Liver (tissue), 9 donors: ENCODE results near the gene FGF1. TPM values are rescaled to one million over a fixed set of nuclear protein-coding genes. Genes with fewer than 3 reads are reported as not detected.

ENCODE experiments used
- DNase-seq: peaks from one replicate; pipeline ENCODE4 v3.0.0-alpha.2; 2017; ENCODE audit warnings: low spot score
- H3K27ac ChIP-seq, 2 donors: one replicate each; pipeline ENCODE4 v1.7.0; 2013; ENCODE audit warnings: inconsistent platforms in 2 of 2, low read length in 2 of 2, control low read depth in 1 of 2, low read depth in 1 of 2, mild to moderate bottlenecking in 1 of 2
- H3K27me3 ChIP-seq, 4 donors: one replicate each; pipeline versions ENCODE4 v1.6.1 to v1.7.0; 2013; ENCODE audit warnings: low read length in 3 of 4, inconsistent platforms in 1 of 4, mild to moderate bottlenecking in 1 of 4, moderate library complexity in 1 of 4; ENCODE audit not compliant: control insufficient read depth in 4 of 4, insufficient read depth in 4 of 4
- H3K36me3 ChIP-seq, 4 donors: one replicate each; pipeline versions ENCODE4 v1.6.1 to v1.7.0; 2013; ENCODE audit warnings: low read length in 3 of 4, mild to moderate bottlenecking in 3 of 4, low read depth in 1 of 4, moderate library complexity in 1 of 4; ENCODE audit not compliant: control insufficient read depth in 4 of 4, insufficient read depth in 3 of 4
- H3K4me1 ChIP-seq, 4 donors: one replicate each; pipeline versions ENCODE4 v1.6.1 to v1.7.0; 2013; ENCODE audit warnings: low read length in 3 of 4, mild to moderate bottlenecking in 3 of 4, moderate library complexity in 1 of 4; ENCODE audit not compliant: control insufficient read depth in 4 of 4, insufficient read depth in 4 of 4
- H3K4me3 ChIP-seq, 3 donors: one replicate each; pipeline versions ENCODE4 v1.6.1 to v1.7.0; 2013; ENCODE audit warnings: low read length in 3 of 3, control low read depth in 1 of 3, low read depth in 1 of 3, mild to moderate bottlenecking in 1 of 3
- H3K9ac ChIP-seq, 2 donors: one replicate each; pipeline ENCODE4 v1.7.0; 2013; ENCODE audit warnings: low read length in 2 of 2, mild to moderate bottlenecking in 2 of 2, moderate library complexity in 2 of 2, control low read depth in 1 of 2, low read depth in 1 of 2
- H3K9me3 ChIP-seq, 4 donors: one replicate each; pipeline versions ENCODE4 v1.6.1 to v1.7.0; 2013; ENCODE audit warnings: low read length in 3 of 4; ENCODE audit not compliant: control insufficient read depth in 4 of 4
- ATF3 ChIP-seq: IDR thresholded peaks from 2 replicates; pipeline ENCODE4 v1.6.1; 2016; ENCODE audit warnings: antibody characterized with exemption
- CTCF ChIP-seq: fragments of 150-350 bp; IDR thresholded peaks from 2 replicates; pipeline ENCODE4 v1.5.1; 2017; ENCODE audit warnings: improper control_type of control experiment, low read depth, low read length; ENCODE audit not compliant: missing input control
- FOXA1 ChIP-seq: IDR thresholded peaks from 2 replicates; pipeline ENCODE4 v1.6.1; 2016; ENCODE audit warnings: antibody characterized with exemption
- FOXA2 ChIP-seq: IDR thresholded peaks from 2 replicates; pipeline ENCODE4 v1.6.1; 2016; ENCODE audit warnings: antibody characterized with exemption
- GABPA ChIP-seq, 2 donors: IDR thresholded peaks in 1 of 2; conservative IDR thresholded peaks in 1 of 2; 2 replicates each; pipeline ENCODE4 v1.6.1; 2016; ENCODE audit warnings: antibody characterized with exemption in 2 of 2, mild to moderate bottlenecking in 1 of 2, moderate library complexity in 1 of 2
- HNF4A ChIP-seq, 2 donors: conservative IDR thresholded peaks; 2 replicates each; pipeline ENCODE4 v1.6.1; 2016; ENCODE audit warnings: antibody characterized with exemption in 2 of 2, mild to moderate bottlenecking in 2 of 2
- HNF4G ChIP-seq: IDR thresholded peaks from 2 replicates; pipeline ENCODE4 v1.6.1; 2016; ENCODE audit warnings: antibody characterized with exemption
- JUND ChIP-seq, 2 donors: IDR thresholded peaks; 2 replicates each; pipeline ENCODE4 v1.6.1; 2016; ENCODE audit warnings: antibody characterized with exemption in 2 of 2
- MAX ChIP-seq: IDR thresholded peaks from 2 replicates; pipeline ENCODE4 v1.6.1; 2016; ENCODE audit warnings: antibody characterized with exemption
- NR2F2 ChIP-seq: IDR thresholded peaks from 2 replicates; pipeline ENCODE4 v1.6.1; 2016; ENCODE audit warnings: antibody characterized with exemption
- RAD21 ChIP-seq, 2 donors: IDR thresholded peaks; 2 replicates each; pipeline ENCODE4 v1.6.1; 2016; ENCODE audit warnings: antibody characterized with exemption in 2 of 2, mild to moderate bottlenecking in 2 of 2
- REST ChIP-seq: IDR thresholded peaks from 2 replicates; pipeline ENCODE4 v1.6.1; 2016; ENCODE audit warnings: antibody characterized with exemption, mild to moderate bottlenecking
- RXRA ChIP-seq, 2 donors: IDR thresholded peaks; 2 replicates each; pipeline ENCODE4 v1.6.1; 2017 to 2018; ENCODE audit warnings: antibody characterized with exemption in 2 of 2, mild to moderate bottlenecking in 1 of 2
- SP1 ChIP-seq: IDR thresholded peaks from 2 replicates; pipeline ENCODE4 v1.6.1; 2018; ENCODE audit warnings: antibody characterized with exemption, mild to moderate bottlenecking
- TAF1 ChIP-seq: conservative IDR thresholded peaks from 2 replicates; pipeline ENCODE4 v1.6.1; 2016; ENCODE audit warnings: antibody characterized with exemption, mild to moderate bottlenecking
- YY1 ChIP-seq: IDR thresholded peaks from 2 replicates; pipeline ENCODE4 v1.6.1; 2016; ENCODE audit warnings: antibody characterized with exemption, mild to moderate bottlenecking
- ZBTB33 ChIP-seq: IDR thresholded peaks from 2 replicates; pipeline ENCODE4 v1.6.1; 2016; ENCODE audit warnings: antibody characterized with exemption
- WGBS: extraction: QIAGEN DNeasy Blood & Tissue Kit; methylation state at CpG from one replicate; pipeline ENCODE4 v1.1.7; 2013; 5-methylcytosine and 5-hydroxymethylcytosine counted together
- polyA plus RNA-seq, 2 donors: library from polyadenylated mRNA; stranded (reverse) in 1 of 2; unstranded in 1 of 2; fragments of 200-250 nt in 1 of 2; fragments of >200 nt in 1 of 2; fragmentation: Nextera tagmentation in 1 of 2; extraction: Ambion mirVana in 1 of 2; gene quantifications; one replicate each; pipeline versions ENCODE4 v1.2.1 to v1.2.3, GENCODE V29; 2013 to 2015
- total RNA-seq, 2 donors: library from RNA; depleted of rRNA; stranded (reverse); fragments of >200 nt; gene quantifications; one replicate each; pipeline ENCODE4 v1.2.3, GENCODE V29; 2014
- donor health status: healthy.
- donor health status: healthy.
- donor health status: healthy.
- donor health status: healthy.
- donor health status: healthy.

FGF1 gene
- total and polyA plus RNA-seq, 4 donors: 0.05 to 0.25 (median 0.16) TPM

GRCh38 chr5:142700566-142700965 lies 14.7 kb upstream of the FGF1 start:
- H3K4me1 ChIP-seq: peaks cover 0 to 16% (median 5%) of the 10 kb centered on the region in 4 donors
- TF ChIP-seq HNF4G: no peak
- no peak for TF ChIP-seq ZBTB33
- TF ChIP-seq NR2F2: no peak
- no peak for TF ChIP-seq REST
- no peak for TF ChIP-seq CTCF
- TF ChIP-seq HNF4A (conservative IDR thresholded peaks at IDR 0.05): no peak
- TF ChIP-seq RAD21 (IDR thresholded peaks at IDR 0.05): no peak
- no peak for TF ChIP-seq TAF1
- TF ChIP-seq YY1: no peak
- TF ChIP-seq FOXA1: no peak
- TF ChIP-seq GABPA (IDR thresholded peaks at IDR 0.05 in 1 of 2, conservative IDR thresholded peaks at IDR 0.05 in 1 of 2): no peak
- no peak for TF ChIP-seq SP1
- no peak for TF ChIP-seq JUND (IDR thresholded peaks at IDR 0.05)
- TF ChIP-seq FOXA2: no peak
- no peak for TF ChIP-seq ATF3
- no peak overlapping the region for H3K9ac ChIP-seq
- no peaks in the 10 kb centered on the region for H3K36me3 ChIP-seq
- whole genome bisulfite sequencing: 86% methylated on average over 7 of the region's 7 CpGs
- no peaks in the 10 kb centered on the region for H3K9me3 ChIP-seq
- H3K27me3 ChIP-seq: no peaks in the 10 kb centered on the region
- no peak overlapping the region for H3K4me3 ChIP-seq
- no peak for DNase-seq
- H3K27ac ChIP-seq: no peak overlapping the region

- Histone ChIP-seq H3K27ac (no peak overlapping the region), H3K4me1 (peaks cover 0 to 16% (median 5%) of the 10 kb centered on the region in 4 donors), H3K27me3 (no peaks in the 10 kb centered on the region), H3K9ac (no peak overlapping the region), H3K36me3 (no peaks in the 10 kb centered on the region), H3K9me3 (no peaks in the 10 kb centered on the region), H3K4me3 (no peak overlapping the region)
- peak; percentile 81 for DNase-seq
- WGBS: 4% methylated on average over 3 of the region's 3 CpGs
- TF ChIP-seq CTCF (peak; percentile 99), NR2F2 (no peak), RXRA (IDR thresholded peaks at IDR 0.05) (peak in 1 of 2 donors; percentile 11), GABPA (IDR thresholded peaks at IDR 0.05 in 1 of 2, conservative IDR thresholded peaks at IDR 0.05 in 1 of 2) (no peak), RAD21 (IDR thresholded peaks at IDR 0.05) (peak; percentile 98 to 99), HNF4G (no peak), YY1 (no peak), REST (peak; percentile 59), JUND (IDR thresholded peaks at IDR 0.05) (no peak), HNF4A (conservative IDR thresholded peaks at IDR 0.05) (no peak), FOXA1 (no peak), MAX (no peak)
Observed at GRCh38 chr5:142699184-142699720, 13.4 kb upstream of the FGF1 start.
